Fibroblast of peridontal ligament (primary cell): Measurements from ENCODE around the gene PRDX1.

Source experiments
- DNase-seq: peaks from one replicate; pipeline ENCODE4 v3.0.0-alpha.2; 2010; ENCODE audit errors: extremely low read depth

The PRDX1 gene

DNA sequence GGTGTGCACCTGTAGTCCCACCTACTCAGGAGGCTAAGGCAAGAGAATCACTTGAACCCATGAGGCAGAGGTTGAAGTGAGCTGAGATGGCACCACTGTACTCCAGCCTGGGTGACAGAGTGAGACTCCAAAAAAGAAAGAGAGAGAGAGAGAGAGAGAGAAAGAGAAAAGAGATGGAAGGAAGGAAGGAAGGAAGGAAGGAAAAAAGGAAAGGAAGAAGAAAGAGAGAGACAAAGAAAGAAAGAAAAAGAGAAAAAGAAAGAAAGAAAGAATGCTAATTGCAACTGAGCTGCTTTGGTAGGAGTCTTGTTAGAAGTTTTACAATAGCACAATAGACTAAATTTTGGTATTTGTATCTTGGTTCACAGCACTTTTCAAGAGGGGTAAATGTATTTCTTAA, 56.4 kb downstream of the PRDX1 start:
- no peak for DNase-seq
